ENCODE measurements around the gene BACH2. TPM values are rescaled to one million over a fixed set of nuclear protein-coding genes. Genes with fewer than 3 reads are reported as not detected.

Gene BACH2
- total and polyA plus RNA-seq, 2 of the 8 experiments (the other 6 are each of a cell fraction or from before 2014, with no cell fraction given): 1.9 to 5.9 TPM

- Histone ChIP-seq H2AK5ac (ENCODE audit: low read depth, low read length) (no peak overlapping the region), H3K79me2 (ENCODE audit: control insufficient read depth in 1 of 2, insufficient read depth in 2 of 2, low read length in 2 of 2) (no peaks in the 10 kb centered on the region), H4K20me1 (replicated peaks in 1 of 2; ENCODE audit: control insufficient read depth in 1 of 2, insufficient read depth in 2 of 2, low read length in 2 of 2) (no peaks in the 10 kb centered on the region), H4K5ac (ENCODE audit: insufficient read length, low read depth, low read length) (no peak overlapping the region), H2BK5ac (ENCODE audit: low read depth, low read length) (no peak overlapping the region), H3K79me1 (ENCODE audit: low read depth, low read length) (no peaks in the 10 kb centered on the region), H3K14ac (ENCODE audit: insufficient read length) (no peak overlapping the region), H4K91ac (replicated peaks; ENCODE audit: insufficient read length, low read length) (no peak overlapping the region), H3K9ac (replicated peaks in 1 of 4; ENCODE audit: extremely low read depth in 1 of 4, low read depth in 3 of 4, low read length in 3 of 4) (no peak overlapping the region), H3K27me3 (replicated peaks in 1 of 4; ENCODE audit: control insufficient read depth in 3 of 4, extremely low read depth in 1 of 4, insufficient read depth in 3 of 4, low read length in 3 of 4) (no peaks in the 10 kb centered on the region), H4K8ac (ENCODE audit: extremely low read depth, insufficient read depth, low read length) (no peak overlapping the region), H2BK120ac (replicated peaks; ENCODE audit: low read depth, low read length) (no peak overlapping the region), H3K9me3 (ENCODE audit: insufficient read depth in 2 of 2, low read depth in 1 of 2, low read length in 1 of 2) (no peaks in the 10 kb centered on the region; a peak in 1 of 4 replicates), H3K36me3 (ENCODE audit: control insufficient read depth in 2 of 4, insufficient read depth in 4 of 4, low read length in 3 of 4) (no peaks in the 10 kb centered on the region), H3K4me1 (replicated peaks in 1 of 4; ENCODE audit: control insufficient read depth in 3 of 4, insufficient read depth in 4 of 4, low read length in 3 of 4) (peaks cover 0 to 2% (median 0%) of the 10 kb centered on the region in 4 experiments; a peak in 1 of 7 replicates), H3K4me2 (ENCODE audit: insufficient read depth in 1 of 2, low read depth in 2 of 2, low read length in 2 of 2) (no peak overlapping the region), H2BK12ac (ENCODE audit: low read depth, low read length) (no peak overlapping the region), H2AFZ (ENCODE audit: low read length) (no peak overlapping the region), H2BK15ac (ENCODE audit: low read length) (no peak overlapping the region), H3K23me2 (ENCODE audit: low read depth, low read length) (no peaks in the 10 kb centered on the region), H3K4me3 (ENCODE audit: extremely low read depth in 1 of 4, insufficient read depth in 2 of 4, low read depth in 3 of 4, low read length in 4 of 4) (no peak overlapping the region), H3K56ac (replicated peaks; ENCODE audit: insufficient read length, low read depth, low read length) (no peak overlapping the region), H2BK20ac (ENCODE audit: low read length) (no peak overlapping the region), H3K4ac (replicated peaks; ENCODE audit: insufficient read length, low read depth, low read length) (no peak overlapping the region), H3K23ac (ENCODE audit: insufficient read length) (no peak overlapping the region), H3K18ac (ENCODE audit: extremely low read depth, low read length) (no peak overlapping the region), H3K27ac (ENCODE audit: low read depth, low read length) (no peak overlapping the region)
- TF ChIP-seq CEBPB (IDR thresholded peaks at IDR 0.05; ENCODE audit: low read depth, low read length) (no peak), POLR2AphosphoS5 (IDR thresholded peaks at IDR 0.05; ENCODE audit: low read depth, low read length) (no peak), EGR1 (IDR thresholded peaks at IDR 0.05; ENCODE audit: borderline replicate concordance, low read depth, low read length) (no peak), KDM1A (IDR thresholded peaks at IDR 0.05; ENCODE audit: borderline replicate concordance, low read length) (no peak), E2F6 (IDR thresholded peaks at IDR 0.05) (no peak), BACH1 (IDR thresholded peaks at IDR 0.05; ENCODE audit: low read length) (no peak), HDAC6 (IDR thresholded peaks at IDR 0.05; ENCODE audit: low read depth, low read length) (no peak), BCL11A (IDR thresholded peaks at IDR 0.05; ENCODE audit: low read depth in 2 of 2, low read length in 2 of 2) (no peak), CHD1 (IDR thresholded peaks at IDR 0.05; ENCODE audit: low read depth, low read length) (no peak), SUZ12 (IDR thresholded peaks at IDR 0.05; ENCODE audit: low read length) (no peak), SRF (IDR thresholded peaks at IDR 0.05; ENCODE audit: low read depth, low read length) (no peak), HDAC2 (IDR thresholded peaks at IDR 0.05; ENCODE audit: borderline replicate concordance in 1 of 2, low read depth in 2 of 2, low read length in 2 of 2) (no peak)
- DNase-seq (ENCODE audit: low read depth in 1 of 2, low spot score in 2 of 2) (no peak), FAIRE-seq (no peak)
- WGBS, 2 experiments (ENCODE audit: extremely low coverage in 1 of 2, insufficient coverage in 1 of 2, insufficient read length in 1 of 2, insufficient replicate concordance in 2 of 2, low coverage in 1 of 2, low lambda C conversion rate in 2 of 2, missing lambda C conversion rate in 1 of 2): 78% methylated on average over 1 of the region's 1 CpG; no CpG with 5 or more reads in 1 of the 2 experiments
- ChIA-PET POLR2A (ENCODE audit: partially characterized antibody) (interaction anchor here (1.5 kb wide), 1 partner anchor 19 kb away, joined by 3 read pairs; no protein-coding TSS in a partner anchor), CTCF (ENCODE audit: partially characterized antibody) (interaction anchor here (1.5 to 1.8 kb wide), 2 partner anchors 8 to 329 kb away, joined by 3 to 4 read pairs; no protein-coding TSS in a partner anchor)
Measured at GRCh38 chr6:90269334-90269733, 27.3 kb downstream of the BACH2 start.
